Left lung (tissue), 14 donors: ENCODE measurements around the gene PRSS3. TPM values are rescaled to one million over a fixed set of nuclear protein-coding genes. Genes with fewer than 3 reads are reported as not detected.
"Not testable (repeated sequence)": the region's sequence is repeated elsewhere in the genome, so short reads cannot be mapped to it uniquely, and the experiment has no call there.

Experiments
- ATAC-seq: fragments of 200-7000 bp; cut with Tn5 transposase; one replicate; pipeline ENCODE4 v1.9.1; 2020; ENCODE audit warnings: moderate library complexity
- DNase-seq, 4 donors: peaks; one replicate each; pipeline ENCODE4 v3.0.0-alpha.2; 2013 to 2020
- H3K27ac ChIP-seq, 2 donors: fragments of 200-600 bp; sonication (generic) in 1 of 2; one replicate each; pipeline versions ENCODE4 v1.5.0 to v1.8.0; 2020 to 2021
- H3K27me3 ChIP-seq, 2 donors: fragments of 200-600 bp; sonication (generic) in 1 of 2; one replicate each; pipeline versions ENCODE4 v1.5.0 to v1.8.0; 2020 to 2021
- H3K36me3 ChIP-seq, 2 donors: fragments of 200-600 bp; sonication (generic) in 1 of 2; one replicate each; pipeline versions ENCODE4 v1.5.0 to v1.8.0; 2020 to 2021
- H3K4me1 ChIP-seq, 2 donors: fragments of 200-600 bp; one replicate each; pipeline ENCODE4 v1.8.0; 2021
- H3K4me3 ChIP-seq, 2 donors: fragments of 200-600 bp; sonication (generic) in 1 of 2; one replicate each; pipeline versions ENCODE4 v1.5.0 to v1.8.0; 2020 to 2021; ENCODE audit warnings: mild to moderate bottlenecking in 1 of 2
- H3K9me3 ChIP-seq, 2 donors: fragments of 200-600 bp; sonication (generic) in 1 of 2; one replicate each; pipeline versions ENCODE4 v1.5.0 to v1.8.0; 2020 to 2021
- CTCF ChIP-seq, 2 donors: fragments of 200-600 bp; sonication (generic) in 1 of 2; IDR thresholded peaks; one replicate each; pipeline versions ENCODE4 v1.5.0 to v1.8.0; 2021; ENCODE audit warnings: antibody characterized with exemption in 2 of 2
- intact Hi-C, 2 donors: fragments of 100-400 bp; cut with DNase I; formaldehyde crosslinking; loops; one replicate each; pipeline versions ENCODE4 v1.11.2 to v1.14.2; 2022
- long read RNA-seq, 12 donors: library from polyadenylated mRNA in 2 of 12; unstranded in 2 of 12; transcript quantifications; one replicate each; pipeline ENCODE4 v2.0.0 and lab custom pipeline, GENCODE V29; 2019 to 2026
- polyA plus RNA-seq, 6 donors: library from polyadenylated mRNA; unstranded; fragments of 120-200 nt; gene quantifications; one replicate each; pipeline ENCODE4 v1.2.1, GENCODE V29; 2013; ENCODE audit not compliant: insufficient read length in 6 of 6
- total RNA-seq, 2 donors: library from RNA; stranded (reverse); fragmentation: NEBNext Ultra II Directional; extraction: Animal tissue kit (Norgen Biotek cat#: 25700); gene quantifications; one replicate each; pipeline ENCODE4 v1.2.1, GENCODE V29; 2021
- donor health status: DM: no; HTN: yes; CAD: no.
- donor health status: DM: no; HTN: no; CAD: no.

Gene PRSS3
- total RNA-seq (under 1 TPM in 1 of 2 donors, not detected in 1; 0.34 TPM), polyA plus RNA-seq (under 1 TPM in 2 of 6 donors, not detected in 4; 0.45 to 0.53 TPM)
- long read RNA-seq, donor 1, partial matches to known transcripts: 0 of 1 reads
- long read RNA-seq, donor 1, other reads (novel, unspliced or antisense): 0 of 1 reads
- long read RNA-seq, donor 2, partial matches to known transcripts: 0 of 1 reads
- long read RNA-seq, donor 2, other reads (novel, unspliced or antisense): 0 of 1 reads
- long read RNA-seq, donor 3: 0 reads
- long read RNA-seq, donor 4: 0 reads
- long read RNA-seq, donor 5: 0 reads
- long read RNA-seq, donor 6: 0 reads
- long read RNA-seq, donor 7: 0 reads
- long read RNA-seq, donor 8: 0 reads
- long read RNA-seq, donor 9: 0 reads
- long read RNA-seq, donor 10, partial matches to known transcripts: 0 of 1 reads
- long read RNA-seq, donor 10, other reads (novel, unspliced or antisense): 1 of 1 reads
- long read RNA-seq, donor 11, transcript PRSS3-202 (5 exons, 966 nt): major isoform, 12 of 21 reads
- long read RNA-seq, donor 11, partial matches to known transcripts: 9 of 21 reads
- long read RNA-seq, donor 11, other reads (novel, unspliced or antisense): 0 of 21 reads
- long read RNA-seq, donor 12: 0 reads

- no peak within 1 kb of the TSS for H3K27ac ChIP-seq
- no peaks in the 10 kb centered on the region for H3K36me3 ChIP-seq
- H3K27me3 ChIP-seq: no peaks in the 10 kb centered on the region
- H3K4me3 ChIP-seq: no peak within 1 kb of the TSS
- H3K4me1 ChIP-seq: no peaks in the 10 kb centered on the region
- ATAC-seq (peak; percentile 38), DNase-seq (no peak)
- no peak for TF ChIP-seq CTCF (IDR thresholded peaks at IDR 0.05)
- intact Hi-C loops: no loop called here
- H3K9me3 ChIP-seq: no peaks in the 10 kb centered on the region
Measured at GRCh38 chr9:33795281-33795680, at the start of gene PRSS3. TSS of gene PRSS3 (plus strand) at chr9:33795561. CDS start at chr9:33795574, 13 bp downstream.

DNA sequence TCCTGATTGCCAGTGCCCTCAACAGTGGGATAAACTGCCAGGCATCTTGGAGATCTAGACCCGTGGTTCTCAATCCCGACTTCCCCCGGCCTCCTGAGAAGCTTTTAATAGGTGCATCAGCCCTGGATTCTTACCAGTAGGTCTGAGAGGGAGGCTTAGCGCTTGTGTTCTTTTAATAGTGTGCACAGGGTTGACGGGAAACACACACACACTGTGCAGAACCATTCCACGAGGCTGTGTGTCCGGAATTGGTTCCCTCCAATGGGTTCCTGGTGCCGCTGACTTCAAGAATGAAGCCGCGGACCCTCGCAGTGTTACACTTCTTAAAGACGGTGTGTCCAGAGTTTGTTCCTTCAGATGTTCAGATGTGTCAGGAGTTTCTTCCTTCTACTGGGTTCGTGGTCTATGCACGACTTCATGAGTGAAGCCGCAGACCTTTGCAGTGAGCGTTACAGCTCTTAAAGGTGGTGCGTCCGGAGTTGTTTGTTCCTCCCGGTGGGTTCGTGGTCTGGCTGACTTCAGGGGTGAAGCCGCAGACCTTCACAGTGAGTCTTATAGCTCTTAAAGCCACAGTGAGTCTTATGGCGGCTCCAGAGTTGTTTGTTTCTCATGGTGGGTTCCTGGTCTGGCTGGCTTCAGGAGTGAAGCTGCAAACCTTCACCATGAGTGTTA, 46.6 kb upstream of the PRSS3 start:
- H3K4me1 ChIP-seq: peaks cover 0 to 9% of the 10 kb centered on the region in 2 donors
- no peaks in the 10 kb centered on the region for H3K9me3 ChIP-seq
- H3K4me3 ChIP-seq: no peak overlapping the region
- peaks cover 29 to 62% of the 10 kb centered on the region in 2 donors for H3K27me3 ChIP-seq
- no peak for ATAC-seq
- no peaks in the 10 kb centered on the region for H3K36me3 ChIP-seq
- no peak for TF ChIP-seq CTCF (IDR thresholded peaks at IDR 0.05)
- no peak for DNase-seq
- intact Hi-C loops: no loop called here
- H3K27ac ChIP-seq: no peak overlapping the region

DNA sequence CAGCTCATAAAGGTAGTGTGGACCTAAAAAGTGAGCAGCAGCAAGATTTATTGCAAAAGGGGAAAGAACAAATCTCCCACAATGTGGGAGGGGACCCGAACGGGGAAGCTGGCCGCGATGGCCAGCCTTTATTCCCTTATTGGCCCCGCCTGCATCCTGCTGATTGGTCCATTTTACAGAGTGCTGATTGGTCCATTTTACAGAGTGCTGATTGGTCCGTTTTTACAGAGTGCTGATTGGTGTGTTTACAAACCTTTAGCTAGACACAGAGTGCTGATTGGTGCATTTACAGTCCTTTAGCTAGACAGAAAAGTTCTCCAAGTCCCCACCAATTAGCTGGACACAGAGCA, 46.1 kb upstream of the PRSS3 start:
- H3K9me3 ChIP-seq, H3K36me3 ChIP-seq, H3K4me3 ChIP-seq, intact Hi-C loops, DNase-seq, H3K27ac ChIP-seq, H3K4me1 ChIP-seq, ATAC-seq: not testable (repeated sequence)
- peaks cover 29 to 67% of the 10 kb centered on the region in 2 donors for H3K27me3 ChIP-seq

- intact Hi-C loops: no loop called here
- Histone ChIP-seq H3K27me3 (peaks cover 29 to 78% of the 10 kb centered on the region in 2 donors), H3K27ac (no peak overlapping the region), H3K4me3 (no peak overlapping the region), H3K36me3 (no peaks in the 10 kb centered on the region), H3K9me3 (no peaks in the 10 kb centered on the region), H3K4me1 (peaks cover 0 to 9% of the 10 kb centered on the region in 2 donors)
- ATAC-seq: peak; percentile 77
- no peak for TF ChIP-seq CTCF (IDR thresholded peaks at IDR 0.05)
- peak in 1 of 4 donors; percentile 3 for DNase-seq
Measured at GRCh38 chr9:33750307-33750838, 45.0 kb upstream of the PRSS3 start.

DNA sequence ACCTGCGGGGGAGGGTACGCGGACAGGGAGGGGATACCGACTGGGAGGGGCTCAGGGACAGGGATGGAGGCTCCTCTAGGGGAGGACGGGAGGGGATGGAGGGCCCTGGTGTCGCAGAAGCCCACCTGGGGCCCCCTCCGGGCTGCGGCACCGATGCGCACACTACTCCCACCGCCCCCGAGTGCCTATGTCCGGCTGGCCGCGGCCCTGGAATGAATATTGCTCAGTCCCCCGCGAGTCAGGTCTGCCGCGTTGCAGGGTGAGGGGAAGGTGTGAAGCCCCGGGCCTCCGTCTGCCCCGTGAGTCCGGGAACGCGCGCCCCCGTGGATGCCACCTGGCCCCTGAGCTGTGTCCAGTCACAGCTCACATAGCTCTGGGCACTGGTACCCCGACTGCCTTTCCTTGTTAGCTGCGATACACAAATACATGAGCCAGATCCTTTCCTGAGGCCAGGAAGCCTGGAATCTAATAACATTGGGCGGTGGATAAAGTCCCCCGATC, 44.5 kb upstream of the PRSS3 start:
- ATAC-seq: peak; percentile 24

More for the DNA sequence above, 44.5 kb upstream of the PRSS3 start:
- Histone ChIP-seq H3K27me3 (peaks cover 29 to 82% of the 10 kb centered on the region in 2 donors), H3K4me3 (no peak overlapping the region), H3K27ac (no peak overlapping the region), H3K9me3 (no peaks in the 10 kb centered on the region), H3K4me1 (peaks cover 0 to 9% of the 10 kb centered on the region in 2 donors), H3K36me3 (no peaks in the 10 kb centered on the region)
- intact Hi-C loops: no loop called here
- DNase-seq: peak in 1 of 4 donors; percentile 70
- TF ChIP-seq CTCF (IDR thresholded peaks at IDR 0.05): no peak
